ENCODE results near the gene ZNF214.

Gene ZNF214

DNA sequence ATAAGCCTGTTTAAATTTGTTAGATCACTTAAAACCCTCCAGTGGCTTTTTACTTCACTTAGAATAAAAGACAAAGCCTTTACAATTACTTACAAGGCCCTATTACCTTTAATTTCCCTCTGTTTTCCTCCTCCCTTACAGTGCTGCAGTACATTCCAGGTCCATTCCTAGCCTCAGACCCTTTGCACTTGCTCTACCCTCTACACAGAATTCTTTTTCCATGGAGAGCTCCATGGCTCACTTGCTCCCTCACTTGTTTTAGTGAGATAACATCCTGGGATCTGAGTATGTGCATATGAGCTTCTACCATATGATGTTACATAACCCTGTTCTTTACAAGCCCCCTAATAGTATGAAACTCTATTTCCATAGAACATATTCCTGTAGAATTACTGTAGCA is 24.4 kb downstream of the ZNF214 start:
- peaks cover 2% of the 10 kb centered on the region for H3K27me3 Mint-ChIP-seq (ENCODE audit: low read depth, poor library complexity)
- DNase-seq = no peak
- peaks cover 9% of the 10 kb centered on the region for H3K9me3 Mint-ChIP-seq
- H3K27ac Mint-ChIP-seq = no peak overlapping the region
- TF ChIP-seq, protein P1, sequence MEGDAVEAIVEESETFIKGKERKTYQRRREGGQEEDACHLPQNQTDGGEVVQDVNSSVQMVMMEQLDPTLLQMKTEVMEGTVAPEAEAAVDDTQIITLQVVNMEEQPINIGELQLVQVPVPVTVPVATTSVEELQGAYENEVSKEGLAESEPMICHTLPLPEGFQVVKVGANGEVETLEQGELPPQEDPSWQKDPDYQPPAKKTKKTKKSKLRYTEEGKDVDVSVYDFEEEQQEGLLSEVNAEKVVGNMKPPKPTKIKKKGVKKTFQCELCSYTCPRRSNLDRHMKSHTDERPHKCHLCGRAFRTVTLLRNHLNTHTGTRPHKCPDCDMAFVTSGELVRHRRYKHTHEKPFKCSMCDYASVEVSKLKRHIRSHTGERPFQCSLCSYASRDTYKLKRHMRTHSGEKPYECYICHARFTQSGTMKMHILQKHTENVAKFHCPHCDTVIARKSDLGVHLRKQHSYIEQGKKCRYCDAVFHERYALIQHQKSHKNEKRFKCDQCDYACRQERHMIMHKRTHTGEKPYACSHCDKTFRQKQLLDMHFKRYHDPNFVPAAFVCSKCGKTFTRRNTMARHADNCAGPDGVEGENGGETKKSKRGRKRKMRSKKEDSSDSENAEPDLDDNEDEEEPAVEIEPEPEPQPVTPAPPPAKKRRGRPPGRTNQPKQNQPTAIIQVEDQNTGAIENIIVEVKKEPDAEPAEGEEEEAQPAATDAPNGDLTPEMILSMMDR (IDR thresholded peaks at IDR 0.05) = no peak
- H3K4me1 Mint-ChIP-seq = peaks cover 9% of the 10 kb centered on the region
- no peak overlapping the region for H3K4me3 Mint-ChIP-seq
- H3K36me3 Mint-ChIP-seq (ENCODE audit: low read depth) = peaks cover 23% of the 10 kb centered on the region

DNA sequence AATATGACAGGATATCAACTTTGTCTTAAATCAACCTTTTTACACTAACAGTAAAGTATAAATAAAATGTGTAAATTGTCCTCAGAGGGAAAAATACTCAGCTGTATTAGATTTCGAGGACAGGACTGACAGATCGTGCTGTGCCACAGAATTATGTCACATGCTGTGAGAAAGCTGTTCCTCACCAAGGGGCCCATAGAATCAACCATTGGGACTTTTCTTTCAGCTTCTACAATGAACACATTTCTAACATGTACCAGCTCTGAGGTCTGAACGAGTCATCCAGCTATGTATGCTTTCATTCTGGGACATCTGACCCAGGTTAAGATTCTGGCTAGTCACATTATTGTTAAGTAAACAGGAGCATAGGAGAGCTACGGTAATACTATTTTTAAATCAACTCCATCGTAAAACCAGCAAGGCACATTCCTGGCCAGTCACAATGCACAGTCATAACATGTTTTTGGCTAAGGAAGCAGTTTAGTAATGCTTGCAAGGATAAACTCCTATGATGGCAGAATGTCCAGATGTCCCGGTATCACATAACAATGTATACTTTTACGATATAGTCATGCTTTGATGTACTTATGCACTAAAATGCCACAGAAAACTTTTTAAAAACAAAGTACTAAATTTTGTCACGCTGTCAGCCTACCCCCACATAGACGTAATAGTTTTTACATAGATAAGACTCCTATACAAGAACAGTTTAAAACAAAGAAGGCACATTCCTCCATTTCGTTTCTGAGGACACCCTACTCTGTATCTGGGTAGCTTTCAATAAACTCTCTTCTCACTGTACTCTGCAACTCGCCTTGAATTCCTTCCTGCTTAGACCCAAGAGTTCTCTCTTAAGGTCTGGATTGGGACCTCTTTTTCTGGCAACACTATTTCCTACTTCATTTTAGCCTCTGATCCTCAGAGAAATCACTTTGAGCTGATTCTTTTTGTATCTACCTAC is 27.4 kb downstream of the ZNF214 start:
- H3K27me3 Mint-ChIP-seq (ENCODE audit: low read depth, poor library complexity) = peaks cover 6% of the 10 kb centered on the region
- no peaks in the 10 kb centered on the region for H3K9me3 Mint-ChIP-seq
- TF ChIP-seq, protein P1 (IDR thresholded peaks at IDR 0.05) = no peak
- H3K36me3 Mint-ChIP-seq (ENCODE audit: low read depth) = no peaks in the 10 kb centered on the region
- peaks cover 9% of the 10 kb centered on the region for H3K4me1 Mint-ChIP-seq
- no peak overlapping the region for H3K27ac Mint-ChIP-seq
- no peak for DNase-seq
- H3K4me3 Mint-ChIP-seq = no peak overlapping the region

DNA sequence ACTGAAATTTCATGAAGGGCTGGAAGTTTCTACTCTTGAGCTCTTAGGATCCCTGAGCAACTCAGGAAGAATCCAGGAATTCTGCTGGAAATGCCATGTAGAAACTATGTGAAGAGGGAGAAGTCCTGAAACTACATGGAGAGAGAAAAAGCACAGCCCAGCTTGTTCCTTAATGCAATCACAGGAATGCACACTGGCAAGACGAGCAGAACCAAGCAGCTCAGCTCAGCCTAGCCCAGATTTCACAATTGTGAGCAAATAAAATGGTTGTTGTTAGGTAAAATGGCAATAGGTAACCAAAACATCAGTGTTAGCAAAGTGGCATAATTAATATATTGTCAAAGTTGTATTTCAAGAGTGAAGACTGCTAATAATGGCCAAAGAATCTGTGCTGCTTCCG is 28.1 kb downstream of the ZNF214 start:
- no peak overlapping the region for H3K4me3 Mint-ChIP-seq
- no peaks in the 10 kb centered on the region for H3K9me3 Mint-ChIP-seq
- DNase-seq = no peak
- peaks cover 6% of the 10 kb centered on the region for H3K27me3 Mint-ChIP-seq (ENCODE audit: low read depth, poor library complexity)
- no peaks in the 10 kb centered on the region for H3K36me3 Mint-ChIP-seq (ENCODE audit: low read depth)
- TF ChIP-seq, protein P1 (IDR thresholded peaks at IDR 0.05) = no peak
- peaks cover 9% of the 10 kb centered on the region for H3K4me1 Mint-ChIP-seq
- H3K27ac Mint-ChIP-seq = no peak overlapping the region

DNA sequence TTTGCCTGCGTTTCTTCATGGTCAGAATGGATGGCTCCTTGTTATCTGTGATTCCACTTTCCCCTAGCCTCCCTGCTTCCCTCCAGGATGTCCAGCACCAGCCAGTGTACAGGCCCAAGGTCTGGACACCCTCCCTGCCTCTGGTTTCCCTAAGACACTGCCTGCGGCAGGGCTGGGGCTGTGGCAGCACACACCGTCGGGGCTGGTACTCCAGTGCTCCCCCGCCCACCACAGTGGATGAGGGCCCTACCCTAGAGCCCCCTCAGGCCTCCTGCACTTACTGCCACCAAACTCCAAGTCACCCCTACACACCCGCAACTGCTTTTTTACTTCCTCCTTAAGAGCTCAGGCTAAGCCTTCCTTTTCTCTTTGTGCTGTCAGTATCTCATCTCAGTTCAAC is 28.9 kb downstream of the ZNF214 start:
- H3K36me3 Mint-ChIP-seq (ENCODE audit: low read depth) = no peaks in the 10 kb centered on the region
- H3K27ac Mint-ChIP-seq = no peak overlapping the region
- peaks cover 6% of the 10 kb centered on the region for H3K27me3 Mint-ChIP-seq (ENCODE audit: low read depth, poor library complexity)
- TF ChIP-seq, protein P1 (IDR thresholded peaks at IDR 0.05) = no peak
- no peak overlapping the region for H3K4me3 Mint-ChIP-seq
- DNase-seq = no peak
- peaks cover 5% of the 10 kb centered on the region for H3K9me3 Mint-ChIP-seq
- H3K4me1 Mint-ChIP-seq = peaks cover 9% of the 10 kb centered on the region

DNA sequence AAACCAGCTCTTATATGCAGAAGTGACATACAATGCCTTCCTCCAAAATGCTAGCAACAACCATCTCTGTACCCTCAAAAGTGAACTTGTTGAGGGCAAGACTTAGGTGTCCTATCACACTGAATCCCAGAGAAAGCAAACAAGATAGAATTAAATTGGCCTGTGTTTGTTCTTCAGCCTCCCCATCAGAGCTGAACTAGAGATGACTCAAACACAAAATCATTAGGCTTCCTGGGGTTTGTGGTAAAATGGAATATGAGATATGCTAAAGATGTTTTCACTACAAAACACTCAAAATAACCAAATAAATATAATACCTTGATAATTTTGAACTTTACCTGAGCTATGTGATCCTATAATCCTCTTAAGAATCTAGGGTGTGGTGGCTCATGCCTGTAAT is 31.6 kb downstream of the ZNF214 start:
- no peak overlapping the region for H3K27ac Mint-ChIP-seq
- H3K9me3 Mint-ChIP-seq = peaks cover 16% of the 10 kb centered on the region
- peaks cover 9% of the 10 kb centered on the region for H3K4me1 Mint-ChIP-seq
- DNase-seq = no peak
- TF ChIP-seq, protein P1 (IDR thresholded peaks at IDR 0.05) = no peak
- H3K36me3 Mint-ChIP-seq (ENCODE audit: low read depth) = no peaks in the 10 kb centered on the region
- no peak overlapping the region for H3K4me3 Mint-ChIP-seq
- peaks cover 6% of the 10 kb centered on the region for H3K27me3 Mint-ChIP-seq (ENCODE audit: low read depth, poor library complexity)

DNA sequence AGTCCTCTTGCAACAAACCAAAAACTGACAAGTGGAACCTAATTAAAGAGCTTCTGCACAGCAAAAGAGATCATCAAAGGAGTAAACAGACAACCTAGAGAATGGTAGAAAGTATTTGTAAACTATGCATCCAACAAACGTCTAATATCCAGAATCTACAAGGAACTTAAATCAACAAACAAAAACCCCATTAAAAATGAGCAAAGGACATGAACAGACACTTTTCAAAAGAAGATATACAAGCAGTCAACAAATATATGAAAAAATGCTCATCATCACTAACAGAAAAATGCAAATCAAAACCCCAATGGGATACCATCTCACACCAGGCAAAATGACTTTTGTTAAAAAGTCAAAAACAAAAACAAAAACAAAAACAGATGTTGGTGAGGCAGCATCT is 33.7 kb downstream of the ZNF214 start:
- no peak overlapping the region for H3K4me3 Mint-ChIP-seq
- no peak overlapping the region for H3K27ac Mint-ChIP-seq
- DNase-seq = no peak
- H3K36me3 Mint-ChIP-seq (ENCODE audit: low read depth) = peaks cover 4% of the 10 kb centered on the region
- H3K9me3 Mint-ChIP-seq = peaks cover 19% of the 10 kb centered on the region
- peaks cover 9% of the 10 kb centered on the region for H3K27me3 Mint-ChIP-seq (ENCODE audit: low read depth, poor library complexity)
- no peaks in the 10 kb centered on the region for H3K4me1 Mint-ChIP-seq
- TF ChIP-seq, protein P1 (IDR thresholded peaks at IDR 0.05) = no peak
